K562 (cell line): ENCODE results near the gene IL20RB. TPM values are rescaled to one million over a fixed set of nuclear protein-coding genes. Genes with fewer than 3 reads are reported as not detected.
A peak's percentile ranks its signal among the peaks of the same experiment; 100 is the strongest.

Experiments
- ARID3A ChIP-seq: IDR thresholded peaks from 2 replicates; pipeline ENCODE4 v1.6.1; 2012; ENCODE audit warnings: low read depth, low read length, improper control_type of control experiment, borderline replicate concordance
- CCAR2 ChIP-seq: fragments of 200-400 bp; formaldehyde crosslinking; IDR thresholded peaks from 2 replicates; pipeline ENCODE4 v1.6.1; 2017; ENCODE audit warnings: mild to moderate bottlenecking, low read depth, low read length
- CREB3 ChIP-seq: fragments of 450-650 bp; conservative IDR thresholded peaks from 2 replicates; pipeline ENCODE4 v1.6.1; 2016; ENCODE audit warnings: missing genetic modification characterization, low read depth, mild to moderate bottlenecking, missing compliant biosample characterization, moderate library complexity
- CTBP1 ChIP-seq: fragments of 450-650 bp; IDR thresholded peaks from 2 replicates; pipeline ENCODE4 v1.6.1; 2016; ENCODE audit warnings: borderline replicate concordance
- KLF16 ChIP-seq: IDR thresholded peaks from 2 replicates; pipeline ENCODE4 v1.6.1; 2016; ENCODE audit warnings: antibody characterized with exemption
- MCM3 ChIP-seq: fragments of 450-650 bp; IDR thresholded peaks from 2 replicates; pipeline ENCODE4 v1.6.1; 2016
- POLR2A ChIP-seq: fragments of 450-650 bp; conservative IDR thresholded peaks from 2 replicates; pipeline ENCODE4 v1.6.1; 2016
- POLR3A ChIP-seq: IDR thresholded peaks from 2 replicates; pipeline ENCODE4 v1.6.1; 2011; ENCODE audit warnings: borderline replicate concordance, mild to moderate bottlenecking, moderate library complexity; ENCODE audit not compliant: insufficient read length, insufficient read depth; ENCODE audit errors: extremely low read depth
- PREB ChIP-seq: sonication (generic); formaldehyde crosslinking; IDR thresholded peaks from 2 replicates; pipeline ENCODE4 v1.8.1; 2023; ENCODE audit warnings: mild to moderate bottlenecking, missing genetic modification reagents
- PRPF4 ChIP-seq: fragments of 200-400 bp; formaldehyde crosslinking; IDR thresholded peaks from one replicate; pipeline ENCODE4 v1.6.1; 2017; ENCODE audit warnings: low read length, low read depth, mild to moderate bottlenecking; ENCODE audit not compliant: insufficient read depth, poor library complexity, severe bottlenecking
- PTBP1 ChIP-seq: fragments of 200-400 bp; formaldehyde crosslinking; IDR thresholded peaks from 2 replicates; pipeline ENCODE4 v1.6.1; 2017; ENCODE audit warnings: low read depth, low read length
- SAP30 ChIP-seq: fragments of 200-600 bp; sonication (generic); IDR thresholded peaks from 2 replicates; pipeline ENCODE4 v1.6.1; 2012; ENCODE audit warnings: borderline replicate concordance, low read depth, mild to moderate bottlenecking, moderate library complexity, low read length, control low read depth, inconsistent platforms; ENCODE audit not compliant: insufficient read depth, poor library complexity, severe bottlenecking
- STAT5B ChIP-seq: fragments of 250-450 bp; sonication (Bioruptor Pico); IDR thresholded peaks from 2 replicates; pipeline ENCODE4 v1.8.0; 2021; ENCODE audit warnings: mild to moderate bottlenecking, inconsistent platforms
- TCF15 ChIP-seq: fragments of 250-450 bp; sonication (Bioruptor Pico); IDR thresholded peaks from 2 replicates; pipeline ENCODE4 v1.8.0; 2022; ENCODE audit warnings: moderate library complexity, mild to moderate bottlenecking, inconsistent platforms
- THRAP3 ChIP-seq: fragments of 450-650 bp; IDR thresholded peaks from 2 replicates; pipeline ENCODE4 v1.6.1; 2016; ENCODE audit warnings: mild to moderate bottlenecking, inconsistent platforms, borderline replicate concordance
- ZBTB1 ChIP-seq: sonication (generic); formaldehyde crosslinking; IDR thresholded peaks from 2 replicates; pipeline ENCODE4 v1.8.1; 2023; ENCODE audit warnings: missing genetic modification reagents, low read depth, mild to moderate bottlenecking, borderline replicate concordance
- ZC3H11A ChIP-seq: IDR thresholded peaks from 2 replicates; pipeline ENCODE4 v1.6.1; 2012; ENCODE audit warnings: low read depth, low read length, improper control_type of control experiment
- ZHX1 ChIP-seq: fragments of 150-350 bp; conservative IDR thresholded peaks from 2 replicates; pipeline ENCODE4 v1.6.1; 2014; ENCODE audit warnings: low read length
- ZNF217 ChIP-seq: sonication (generic); formaldehyde crosslinking; IDR thresholded peaks from 2 replicates; pipeline ENCODE4 v1.8.0; 2022; ENCODE audit warnings: mild to moderate bottlenecking, missing genetic modification reagents
- ZNF511 ChIP-seq: sonication (generic); formaldehyde crosslinking; IDR thresholded peaks from 2 replicates; pipeline ENCODE4 v1.8.0; 2022; ENCODE audit warnings: mild to moderate bottlenecking, missing genetic modification reagents
- ZNF764 ChIP-seq: fragments of 250-450 bp; sonication (Bioruptor Pico); IDR thresholded peaks from 2 replicates; pipeline ENCODE4 v1.4.0; 2020; ENCODE audit warnings: low read depth, mild to moderate bottlenecking, moderate library complexity
- ZNF77 ChIP-seq: fragments of 250-450 bp; sonication (Bioruptor Pico); IDR thresholded peaks from 2 replicates; pipeline ENCODE4 v1.5.0; 2020
- polyA plus RNA-seq, 8 experiments: library from polyadenylated mRNA; depleted of rRNA in 4 of 8; stranded (reverse) in 5 of 8; unstranded in 3 of 8; fragments of >200 nt; fragmentation: Nextera tagmentation in 2 of 8; fragmentation: Illumina TruSeq in 1 of 8; extraction: Ambion mirVana in 2 of 8; extraction: Trizol in 1 of 8; gene quantifications; 2 replicates each; pipeline versions ENCODE4 v1.2.1 to v1.2.3, GENCODE V29; 2011 to 2014; ENCODE audit warnings: inconsistent platforms in 1 of 8, missing spikeins in 1 of 8
- total RNA-seq, 7 experiments: library from RNA; depleted of rRNA in 6 of 7; stranded (reverse); fragments of >200 nt in 6 of 7; fragmentation: Illumina TruSeq in 2 of 7; extraction: Trizol in 2 of 7; gene quantifications; 2 replicates each; pipeline versions ENCODE4 v1.2.1 to v1.2.3, GENCODE V29; 2011 to 2021; ENCODE audit warnings: low replicate concordance in 1 of 7

The IL20RB gene
- total and polyA plus RNA-seq, 9 of the 15 experiments (the other 6 are each of a cell fraction or from before 2014, with no cell fraction given) = 0.77 to 9.9 (median 6.1) TPM

- TF ChIP-seq ZNF217 (CRISPR knock-in tag) (no peak), PTBP1 (no peak), ZNF511 (CRISPR knock-in tag) (no peak), ARID3A (no peak), POLR2A (no peak), ZNF77 (no peak), POLR3A (no peak), STAT5B (CRISPR knock-in tag) (no peak), ZBTB1 (CRISPR knock-in tag) (no peak), ZHX1 (no peak), KLF16 (no peak), PRPF4 (no peak), THRAP3 (no peak), PREB (CRISPR knock-in tag) (no peak), CREB3 (tag) (no peak), CCAR2 (no peak), CTBP1 (peak; percentile 32; the same call in 1 of the 2 replicates), SAP30 (no peak), MCM3 (no peak), ZC3H11A (no peak), ZNF764 (CRISPR knock-in tag) (no peak), TCF15 (CRISPR knock-in tag) (no peak)
Observed at GRCh38 chr3:136957751-136958288, at the start of gene IL20RB (continued).
